Measurements from ENCODE around the gene GM2A.

DNA sequence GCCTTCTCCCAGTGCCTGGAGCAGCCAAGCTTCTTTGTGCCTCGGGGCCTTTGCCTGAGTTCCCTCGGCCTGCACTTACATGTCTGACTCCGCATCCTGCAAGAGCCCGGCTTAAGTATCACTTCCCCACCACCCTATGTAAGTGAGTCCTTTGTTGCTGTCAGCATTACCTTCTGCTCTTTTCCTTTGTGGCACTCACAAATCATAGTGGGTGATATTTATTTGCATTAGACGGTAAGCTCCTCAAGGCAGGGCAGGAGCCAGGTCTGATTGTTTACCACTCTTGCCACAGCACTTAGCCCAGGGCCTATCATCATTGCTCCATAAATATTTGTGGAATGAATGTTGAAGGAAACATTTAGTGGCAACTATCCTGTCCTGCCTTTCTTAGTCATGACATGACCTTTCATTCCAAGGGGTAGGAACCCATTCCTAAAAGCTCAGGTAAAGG is 4.8 kb downstream of the GM2A start:
- no peak for TF ChIP-seq SUZ12 (IDR thresholded peaks at IDR 0.05)
- no peak for TF ChIP-seq TARDBP (IDR thresholded peaks at IDR 0.05)
- no peak for TF ChIP-seq ELF4 (IDR thresholded peaks at IDR 0.05)
- TF ChIP-seq LEF1 (IDR thresholded peaks at IDR 0.05; ENCODE audit: borderline replicate concordance), result no peak

All from HEK293T (cell line).